ENCODE measurements around the gene SSH2.

SSH2 gene

GRCh38 chr17:29777663-29778062 is 152.4 kb downstream of the SSH2 start:
- DNase-seq, result no peak
- Mint-ChIP-seq H3K36me3 (ENCODE audit: low read depth) (no peaks in the 10 kb centered on the region), H3K4me1 (peaks cover 10% of the 10 kb centered on the region), H3K4me3 (no peak overlapping the region), H3K27me3 (no peaks in the 10 kb centered on the region), H3K9me3 (no peaks in the 10 kb centered on the region), H3K27ac (no peak overlapping the region)
- ATAC-seq, result no peak

DNA sequence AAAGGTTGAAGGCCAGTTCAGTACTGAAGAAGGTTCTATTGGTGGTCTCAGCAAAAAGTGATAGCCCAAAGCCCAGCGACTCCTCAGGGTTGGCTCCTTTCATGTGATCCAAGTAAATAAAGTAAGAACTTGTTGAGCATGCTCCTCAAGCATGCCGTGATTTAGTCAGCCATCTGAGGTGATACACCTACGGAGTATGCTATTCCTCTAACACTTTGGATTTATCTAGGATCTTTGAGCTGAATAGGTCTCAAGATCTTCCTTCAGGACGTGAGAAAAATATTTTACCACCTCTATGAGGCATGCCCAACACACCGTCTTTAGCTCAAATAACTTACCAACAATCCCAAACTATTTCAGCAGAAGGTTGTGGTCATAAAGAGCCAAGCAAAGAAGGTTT is 154.0 kb downstream of the SSH2 start:
- H3K36me3 Mint-ChIP-seq (ENCODE audit: low read depth), result no peaks in the 10 kb centered on the region
- no peaks in the 10 kb centered on the region for H3K9me3 Mint-ChIP-seq
- H3K4me3 Mint-ChIP-seq, result no peak overlapping the region
- H3K4me1 Mint-ChIP-seq, result peaks cover 13% of the 10 kb centered on the region
- ATAC-seq, result no peak
- DNase-seq, result no peak
- H3K27ac Mint-ChIP-seq, result no peak overlapping the region
- H3K27me3 Mint-ChIP-seq, result no peaks in the 10 kb centered on the region

DNA sequence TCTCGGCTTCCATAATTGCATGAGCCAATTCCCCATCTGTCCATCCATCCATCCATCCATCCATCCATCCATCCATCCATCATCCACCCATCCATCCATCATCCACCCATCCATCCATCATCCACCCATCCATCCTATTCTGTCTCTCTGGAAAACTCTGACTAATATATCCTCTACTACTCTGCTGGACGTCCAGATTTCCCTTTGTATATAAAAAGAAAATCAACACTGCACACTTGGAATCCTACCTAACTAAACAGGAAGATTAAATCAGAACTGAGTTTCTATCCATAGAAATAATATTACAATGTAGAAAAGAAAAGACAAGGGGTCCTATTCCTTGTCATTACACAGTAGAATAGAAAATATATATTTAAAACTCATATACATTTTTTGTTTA is 157.0 kb downstream of the SSH2 start:
- H3K4me3 Mint-ChIP-seq, result no peak overlapping the region
- no peaks in the 10 kb centered on the region for H3K9me3 Mint-ChIP-seq
- no peaks in the 10 kb centered on the region for H3K36me3 Mint-ChIP-seq (ENCODE audit: low read depth)
- peaks cover 5% of the 10 kb centered on the region for H3K4me1 Mint-ChIP-seq
- ATAC-seq (no peak), DNase-seq (no peak)
- H3K27me3 Mint-ChIP-seq, result no peaks in the 10 kb centered on the region
- H3K27ac Mint-ChIP-seq, result no peak overlapping the region

DNA sequence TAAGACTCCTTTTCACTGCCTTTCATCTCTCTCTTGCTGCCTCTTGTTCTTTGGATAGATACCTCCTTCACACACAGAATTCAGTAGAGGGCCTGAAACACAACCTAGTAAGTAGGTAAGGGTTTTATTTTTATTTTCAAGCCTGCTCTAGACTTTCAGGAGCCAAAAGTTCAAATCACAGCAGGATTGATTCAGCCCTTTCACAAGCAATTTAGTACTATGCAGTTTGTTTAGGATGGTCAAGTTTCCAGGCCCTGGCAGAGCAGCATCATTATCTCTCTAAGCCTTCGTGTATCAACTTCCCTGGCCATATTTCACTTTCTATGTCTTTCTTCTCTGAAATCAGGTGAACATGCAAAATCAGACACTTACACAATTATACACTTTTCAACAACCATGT is 158.5 kb downstream of the SSH2 start:
- peaks cover 5% of the 10 kb centered on the region for H3K4me1 Mint-ChIP-seq
- no peak overlapping the region for H3K4me3 Mint-ChIP-seq
- no peaks in the 10 kb centered on the region for H3K36me3 Mint-ChIP-seq (ENCODE audit: low read depth)
- H3K27ac Mint-ChIP-seq, result no peak overlapping the region
- no peaks in the 10 kb centered on the region for H3K9me3 Mint-ChIP-seq
- H3K27me3 Mint-ChIP-seq, result no peaks in the 10 kb centered on the region
- DNase-seq (no peak), ATAC-seq (no peak)

- Mint-ChIP-seq H3K9me3 (no peaks in the 10 kb centered on the region), H3K36me3 (ENCODE audit: low read depth) (no peaks in the 10 kb centered on the region), H3K4me1 (peaks cover 5% of the 10 kb centered on the region), H3K4me3 (no peak overlapping the region), H3K27me3 (no peaks in the 10 kb centered on the region), H3K27ac (no peak overlapping the region)
- DNase-seq (no peak), ATAC-seq (no peak)
These were observed 160.8 kb downstream of the SSH2 start for GRCh38 chr17:29769225-29769624.

GRCh38 chr17:29766796-29767327 is 163.2 kb downstream of the SSH2 start:
- H3K4me3 Mint-ChIP-seq, result no peak overlapping the region
- H3K27me3 Mint-ChIP-seq, result no peaks in the 10 kb centered on the region
- DNase-seq (no peak), ATAC-seq (no peak)
- no peak overlapping the region for H3K27ac Mint-ChIP-seq
- no peaks in the 10 kb centered on the region for H3K9me3 Mint-ChIP-seq
- H3K4me1 Mint-ChIP-seq, result peaks cover 5% of the 10 kb centered on the region
- no peaks in the 10 kb centered on the region for H3K36me3 Mint-ChIP-seq (ENCODE audit: low read depth)

DNA sequence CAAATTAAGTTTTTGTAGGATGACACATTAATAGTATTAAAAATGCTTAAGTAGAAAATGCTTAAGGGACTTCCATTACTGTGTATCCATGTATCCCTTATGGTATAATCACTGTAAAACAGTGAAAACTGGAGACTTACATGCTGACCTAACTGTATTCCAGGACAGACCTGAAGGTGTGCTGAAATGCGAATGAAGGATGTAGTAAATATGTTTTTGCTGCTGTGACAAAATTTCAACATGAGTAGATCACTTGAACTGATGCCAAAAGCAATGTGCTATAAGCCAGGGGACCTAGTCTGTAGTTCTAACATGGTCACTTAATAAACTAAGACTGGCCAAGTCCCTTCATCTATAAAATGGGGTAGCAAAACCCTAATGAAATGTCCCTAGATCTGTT is 165.3 kb downstream of the SSH2 start:
- no peak for DNase-seq
- H3K4me1 Mint-ChIP-seq, result peaks cover 16% of the 10 kb centered on the region
- no peaks in the 10 kb centered on the region for H3K9me3 Mint-ChIP-seq
- no peak overlapping the region for H3K27ac Mint-ChIP-seq
- H3K4me3 Mint-ChIP-seq, result no peak overlapping the region
- ATAC-seq, result no peak
- peaks cover 5% of the 10 kb centered on the region for H3K36me3 Mint-ChIP-seq (ENCODE audit: low read depth)
- no peaks in the 10 kb centered on the region for H3K27me3 Mint-ChIP-seq

GRCh38 chr17:29764217-29764616 is 165.8 kb downstream of the SSH2 start:
- Mint-ChIP-seq H3K4me1 (peaks cover 21% of the 10 kb centered on the region), H3K36me3 (ENCODE audit: low read depth) (peaks cover 10% of the 10 kb centered on the region), H3K27ac (no peak overlapping the region), H3K9me3 (no peaks in the 10 kb centered on the region), H3K27me3 (no peaks in the 10 kb centered on the region), H3K4me3 (no peak overlapping the region)
- DNase-seq (no peak), ATAC-seq (no peak)

DNA sequence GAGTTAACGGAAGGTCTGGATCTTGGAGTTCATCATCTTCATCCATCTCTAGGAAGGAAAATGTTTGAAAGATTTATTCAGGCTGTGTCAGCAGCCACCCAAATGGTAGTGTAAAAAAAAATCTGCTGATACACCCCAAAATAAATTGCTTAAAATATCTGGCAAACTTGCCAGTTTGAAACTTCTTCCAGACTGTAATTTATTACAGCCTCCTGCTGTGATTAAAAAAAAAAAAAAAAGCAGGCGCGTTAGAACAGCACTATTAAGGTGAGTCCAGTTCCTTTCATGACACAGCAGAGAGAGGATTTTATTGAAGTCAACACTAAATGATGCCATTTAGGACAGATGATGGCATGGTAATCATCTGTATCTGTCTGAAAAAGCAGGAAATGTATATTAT is 166.8 kb downstream of the SSH2 start:
- DNase-seq, result no peak
- Mint-ChIP-seq H3K4me3 (no peak overlapping the region), H3K27ac (no peak overlapping the region), H3K4me1 (peaks cover 29% of the 10 kb centered on the region), H3K9me3 (no peaks in the 10 kb centered on the region), H3K27me3 (no peaks in the 10 kb centered on the region), H3K36me3 (ENCODE audit: low read depth) (peaks cover 10% of the 10 kb centered on the region)
- ATAC-seq, result no peak

DNA sequence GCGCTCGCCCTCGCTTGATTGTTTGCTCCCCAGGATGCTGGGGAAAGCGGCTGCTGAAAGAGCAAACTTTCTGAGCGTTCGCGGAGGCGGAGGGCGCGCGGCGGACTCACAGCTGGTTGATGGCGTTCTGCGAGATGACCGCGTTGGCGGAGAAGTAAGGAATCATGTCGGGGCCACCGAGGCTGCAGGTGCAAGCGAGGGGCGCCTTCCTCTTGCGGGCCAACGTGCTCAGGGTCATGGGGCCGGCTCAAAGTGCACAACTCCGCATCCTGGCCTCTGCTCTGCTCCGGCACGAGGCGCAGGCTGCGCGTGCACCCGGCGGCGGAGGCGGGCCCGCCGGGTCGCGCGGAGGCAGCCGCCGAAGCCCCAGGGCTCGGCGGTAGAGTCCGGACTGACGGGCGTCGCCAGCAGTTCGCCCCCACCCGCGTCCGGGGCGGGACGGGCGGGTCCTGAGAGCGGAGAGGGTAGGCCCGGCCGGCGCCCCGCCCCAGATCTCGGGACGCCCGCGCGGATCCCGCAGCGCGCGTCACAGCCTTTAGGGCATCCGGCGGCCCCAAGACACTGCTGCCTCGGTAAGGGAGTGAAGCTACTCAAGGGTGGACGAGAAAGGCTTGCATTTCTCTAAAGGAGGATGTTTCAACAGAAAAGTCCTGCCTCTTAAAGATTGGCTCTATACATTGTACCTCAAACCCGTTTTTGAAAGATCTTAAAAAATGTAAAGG is 168.8 kb downstream of the SSH2 start:
- H3K27ac Mint-ChIP-seq, result peak overlapping the region; percentile 92
- peaks cover 21% of the 10 kb centered on the region for H3K36me3 Mint-ChIP-seq (ENCODE audit: low read depth)
- no peaks in the 10 kb centered on the region for H3K9me3 Mint-ChIP-seq
- no peaks in the 10 kb centered on the region for H3K27me3 Mint-ChIP-seq
- ATAC-seq (peak; percentile 94), DNase-seq (peak; percentile 92)
- H3K4me1 Mint-ChIP-seq, result peaks cover 47% of the 10 kb centered on the region
- peak overlapping the region; percentile 88 for H3K4me3 Mint-ChIP-seq

- peak overlapping the region; percentile 88 for H3K4me3 Mint-ChIP-seq
- peak overlapping the region; percentile 92 for H3K27ac Mint-ChIP-seq
- peak; percentile 42 for DNase-seq
- H3K36me3 Mint-ChIP-seq (ENCODE audit: low read depth), result peaks cover 21% of the 10 kb centered on the region
- H3K4me1 Mint-ChIP-seq, result peaks cover 48% of the 10 kb centered on the region
- no peaks in the 10 kb centered on the region for H3K9me3 Mint-ChIP-seq
- no peaks in the 10 kb centered on the region for H3K27me3 Mint-ChIP-seq
- ATAC-seq, result peak; percentile 55
These were observed 169.6 kb downstream of the SSH2 start for GRCh38 chr17:29760279-29761039.

- H3K27ac Mint-ChIP-seq, result no peak overlapping the region
- H3K27me3 Mint-ChIP-seq, result no peaks in the 10 kb centered on the region
- no peaks in the 10 kb centered on the region for H3K9me3 Mint-ChIP-seq
- H3K4me3 Mint-ChIP-seq, result peak overlapping the region; percentile 61
- ATAC-seq, result no peak
- no peak for DNase-seq
- H3K36me3 Mint-ChIP-seq (ENCODE audit: low read depth), result peaks cover 26% of the 10 kb centered on the region
- peaks cover 62% of the 10 kb centered on the region for H3K4me1 Mint-ChIP-seq
These were observed 171.8 kb downstream of the SSH2 start for GRCh38 chr17:29758255-29758654.

DNA sequence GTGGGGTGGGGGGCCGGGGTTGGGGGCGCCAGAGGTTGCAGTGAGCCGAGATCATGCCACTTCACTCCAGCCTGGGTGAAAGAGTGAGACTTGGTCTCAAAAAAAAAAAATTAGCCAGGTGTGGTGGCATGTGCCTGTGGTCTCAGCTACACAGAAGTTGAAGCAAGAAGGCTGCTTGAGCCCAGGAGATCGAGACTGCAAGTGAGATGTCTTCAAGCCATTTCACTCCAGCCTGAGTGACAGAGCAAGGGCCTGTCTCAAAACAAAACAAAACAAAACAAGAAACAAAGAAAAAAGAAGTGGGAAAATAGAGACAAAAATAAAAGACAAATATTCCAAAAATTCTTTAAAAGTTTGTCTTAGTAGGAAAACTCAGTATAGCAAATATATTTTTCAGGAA is 172.2 kb downstream of the SSH2 start:
- H3K4me3 Mint-ChIP-seq, result peak overlapping the region; percentile 61

GRCh38 chr17:29753845-29754439 is 176.1 kb downstream of the SSH2 start:
- H3K36me3 Mint-ChIP-seq (ENCODE audit: low read depth), result peaks cover 36% of the 10 kb centered on the region
- no peaks in the 10 kb centered on the region for H3K9me3 Mint-ChIP-seq
- no peak overlapping the region for H3K4me3 Mint-ChIP-seq
- H3K27me3 Mint-ChIP-seq, result no peaks in the 10 kb centered on the region
- no peak for DNase-seq
- peaks cover 58% of the 10 kb centered on the region for H3K4me1 Mint-ChIP-seq
- peak; percentile 35 for ATAC-seq
- H3K27ac Mint-ChIP-seq, result peak overlapping the region; percentile 53

More for the DNA sequence above, 172.2 kb downstream of the SSH2 start:
- no peak for DNase-seq
- peaks cover 62% of the 10 kb centered on the region for H3K4me1 Mint-ChIP-seq
- no peak for ATAC-seq
- peak overlapping the region; percentile 21 for H3K27ac Mint-ChIP-seq
- no peaks in the 10 kb centered on the region for H3K27me3 Mint-ChIP-seq
- peaks cover 29% of the 10 kb centered on the region for H3K36me3 Mint-ChIP-seq (ENCODE audit: low read depth)
- no peaks in the 10 kb centered on the region for H3K9me3 Mint-ChIP-seq
